HG03108 (cell line): ENCODE results near the gene LMNTD1.
"Not testable (repeated sequence)": the region's sequence is repeated elsewhere in the genome, so short reads cannot be mapped to it uniquely, and the experiment has no call there.

Source experiments
- ATAC-seq: cut with Tn5 transposase; IDR thresholded peaks from one replicate; pipeline ENCODE4 v1.9.1; 2021; ENCODE audit warnings: moderate library complexity; ENCODE audit not compliant: unreplicated experiment

Gene LMNTD1

GRCh38 chr12:25553098-25553497 lies at the start of gene LMNTD1:
LMNTD1 (minus strand) TSS chr12:25553283; CDS start chr12:25552959, 324 bp downstream.
- ATAC-seq, result no peak

- ATAC-seq, result no peak
Observed at GRCh38 chr12:25598956-25599355, 45.9 kb upstream of the LMNTD1 start.

GRCh38 chr12:25595496-25595895 lies 42.4 kb upstream of the LMNTD1 start:
- ATAC-seq, result not testable (repeated sequence)

- no peak for ATAC-seq
Observed at GRCh38 chr12:25594376-25594775, 41.3 kb upstream of the LMNTD1 start.

- ATAC-seq, result no peak
Observed at GRCh38 chr12:25592725-25593495, 39.8 kb upstream of the LMNTD1 start.

GRCh38 chr12:25591144-25591543 lies 38.1 kb upstream of the LMNTD1 start:
- ATAC-seq, result no peak

GRCh38 chr12:25590011-25590721 lies 37.1 kb upstream of the LMNTD1 start:
- ATAC-seq, result no peak

GRCh38 chr12:25587346-25587745 lies 34.3 kb upstream of the LMNTD1 start:
- ATAC-seq, result no peak

GRCh38 chr12:25585662-25586061 lies 32.6 kb upstream of the LMNTD1 start:
- no peak for ATAC-seq

- ATAC-seq, result no peak
Observed at GRCh38 chr12:25585021-25585523, 32.0 kb upstream of the LMNTD1 start.

GRCh38 chr12:25584596-25584995 lies 31.5 kb upstream of the LMNTD1 start:
- no peak for ATAC-seq

- no peak for ATAC-seq
Observed at GRCh38 chr12:25583545-25583944, 30.5 kb upstream of the LMNTD1 start.

- ATAC-seq, result no peak
Observed at GRCh38 chr12:25581067-25581466, 28.0 kb upstream of the LMNTD1 start.

- ATAC-seq, result no peak
Observed at GRCh38 chr12:25578411-25579143, 25.5 kb upstream of the LMNTD1 start.

GRCh38 chr12:25574761-25575160 lies 21.7 kb upstream of the LMNTD1 start:
- ATAC-seq, result no peak

GRCh38 chr12:25573346-25573745 lies 20.3 kb upstream of the LMNTD1 start:
- no peak for ATAC-seq

- no peak for ATAC-seq
Observed at GRCh38 chr12:25570418-25570817, 17.3 kb upstream of the LMNTD1 start.

- ATAC-seq, result no peak
Observed at GRCh38 chr12:25566202-25566949, 13.3 kb upstream of the LMNTD1 start.

GRCh38 chr12:25558586-25558985 lies 5.5 kb upstream of the LMNTD1 start:
- ATAC-seq, result no peak

GRCh38 chr12:25557830-25558436 lies 4.8 kb upstream of the LMNTD1 start:
- no peak for ATAC-seq
